Spleen (tissue), 7 donors: ENCODE data around the gene MAP1LC3A.

ENCODE experiments used
- CTCF ChIP-seq, 11 experiments: fragments of 200-600 bp in 7 of 11; fragments of 450-650 bp in 4 of 11; sonication (generic) in 4 of 11; IDR thresholded peaks in 8 of 11; conservative IDR thresholded peaks in 3 of 11; 1 replicate in 7 of 11; 2 replicates in 4 of 11; pipeline versions ENCODE4 v1.4.0 to v1.8.0; 2016 to 2021; ENCODE audit warnings: antibody characterized with exemption in 11 of 11, inconsistent platforms in 4 of 11, mild to moderate bottlenecking in 1 of 11
- POLR2A ChIP-seq, 3 donors: fragments of 450-650 bp; IDR thresholded peaks; one replicate each; pipeline ENCODE4 v1.5.1; 2017; ENCODE audit warnings: antibody characterized with exemption in 3 of 3, mild to moderate bottlenecking in 1 of 3
- POLR2AphosphoS5 ChIP-seq, 3 donors: sonication (generic); formaldehyde crosslinking; IDR thresholded peaks; one replicate each; pipeline ENCODE4 v1.5.1; 2017; ENCODE audit warnings: antibody characterized with exemption in 3 of 3
- donor health status: DM: no; HTN: no; CAD: no; lungs with moderate emphysema.
- donor health status: DM: no; HTN: no; CAD: no.
- donor health status: DM: no; HTN: no; CAD: no.

GRCh38 chr20:34512955-34513419 is 45.5 kb upstream of the MAP1LC3A start:
- TF ChIP-seq CTCF (IDR thresholded peaks at IDR 0.05 in 8 of 11, conservative IDR thresholded peaks at IDR 0.05 in 3 of 11), result no peak
- TF ChIP-seq POLR2AphosphoS5 (IDR thresholded peaks at IDR 0.05), result no peak
- no peak for TF ChIP-seq POLR2A (IDR thresholded peaks at IDR 0.05)
